Hepatocyte (in vitro differentiated cells): ENCODE results near the gene CTF1.

Experiments used
- CTCF ChIP-seq: fragments of 200-600 bp; sonication (generic); IDR thresholded peaks from 2 replicates; pipeline ENCODE4 v1.5.1; 2016; ENCODE audit warnings: antibody characterized with exemption, mild to moderate bottlenecking; ENCODE audit not compliant: poor library complexity
- EZH2phosphoT487 ChIP-seq: fragments of 200-600 bp; sonication (generic); IDR thresholded peaks from one replicate; pipeline ENCODE4 v1.6.1; 2018; ENCODE audit warnings: antibody characterized with exemption, mild to moderate bottlenecking, low read depth, moderate library complexity; ENCODE audit not compliant: unreplicated experiment, severe bottlenecking

GRCh38 chr16:30884760-30885159, 11.7 kb upstream of the CTF1 start:
- no peak for TF ChIP-seq CTCF
- no peak for TF ChIP-seq EZH2phosphoT487
